Sigmoid colon (tissue), 7 donors: ENCODE data around the gene PTPRD. TPM values are rescaled to one million over a fixed set of nuclear protein-coding genes. Genes with fewer than 3 reads are reported as not detected.
"Not testable (repeated sequence)": the region's sequence is repeated elsewhere in the genome, so short reads cannot be mapped to it uniquely, and the experiment has no call there.

Experiments
- DNase-seq: peaks from one replicate; pipeline ENCODE4 v3.0.0-alpha.2; 2019
- H3K27ac ChIP-seq, 4 donors: fragments of 200-600 bp; sonication (generic); one replicate each; pipeline ENCODE4 v1.5.1; 2016 to 2019; ENCODE audit warnings: mild to moderate bottlenecking in 1 of 4
- H3K27me3 ChIP-seq, 3 donors: fragments of 200-600 bp; sonication (generic); one replicate each; pipeline ENCODE4 v1.5.1; 2019; ENCODE audit warnings: mild to moderate bottlenecking in 1 of 3
- H3K36me3 ChIP-seq, 4 donors: fragments of 200-600 bp; sonication (generic); one replicate each; pipeline ENCODE4 v1.5.1; 2016 to 2019
- H3K4me1 ChIP-seq, 4 donors: fragments of 200-600 bp; sonication (generic); one replicate each; pipeline ENCODE4 v1.5.1; 2017 to 2019
- H3K4me3 ChIP-seq, 4 donors: fragments of 200-600 bp; sonication (generic); one replicate each; pipeline ENCODE4 v1.5.1; 2017 to 2019; ENCODE audit warnings: mild to moderate bottlenecking in 2 of 4, moderate library complexity in 1 of 4
- H3K9me3 ChIP-seq, 4 donors: fragments of 200-600 bp in 3 of 4; sonication (generic) in 3 of 4; one replicate each; pipeline versions ENCODE4 v1.5.1 to v1.6.1; 2013 to 2019
- EP300 ChIP-seq, 4 donors: sonication (generic); formaldehyde crosslinking; IDR thresholded peaks; one replicate each; pipeline ENCODE4 v1.6.1; 2017; ENCODE audit warnings: antibody characterized with exemption in 4 of 4
- POLR2A ChIP-seq, 2 donors: fragments of 450-650 bp; IDR thresholded peaks; one replicate each; pipeline ENCODE4 v1.6.1; 2016; ENCODE audit warnings: antibody characterized with exemption in 2 of 2, mild to moderate bottlenecking in 2 of 2, moderate library complexity in 2 of 2
- POLR2AphosphoS5 ChIP-seq, 4 donors: sonication (generic); formaldehyde crosslinking; IDR thresholded peaks; one replicate each; pipeline ENCODE4 v1.6.1; 2017; ENCODE audit warnings: antibody characterized with exemption in 4 of 4
- WGBS, 2 donors: extraction: QIAGEN DNeasy Blood & Tissue Kit; methylation state at CpG; one replicate each; pipeline ENCODE4 v1.1.7; 2013; 5-methylcytosine and 5-hydroxymethylcytosine counted together
- intact Hi-C: fragments of 100-400 bp; cut with DNase I; formaldehyde crosslinking; loops from one replicate; pipeline ENCODE4 v1.15.1; 2023
- polyA plus RNA-seq, 3 donors: library from polyadenylated mRNA; stranded (reverse); fragments of 200-250 nt; gene quantifications; one replicate each; pipeline ENCODE4 v1.2.3, GENCODE V29; 2013
- total RNA-seq, 4 donors: library from RNA; depleted of rRNA; stranded (reverse); fragments of >200 nt; gene quantifications; one replicate each; pipeline ENCODE4 v1.1.0, GENCODE V29; 2016
- TF ChIP-seq, protein P1 (sequence below), 4 experiments: fragments of 450-650 bp in 3 of 4; fragments of 200-600 bp in 1 of 4; IDR thresholded peaks; one replicate each; pipeline ENCODE4 v1.5.1; 2016 to 2019; ENCODE audit warnings: antibody characterized with exemption in 4 of 4, mild to moderate bottlenecking in 3 of 4, moderate library complexity in 2 of 4
- donor health status: healthy with polysubstance abuse.
- donor health status: Bipolar disorder and iron deficiency.
- donor health status: healthy.

The PTPRD gene
- total and polyA plus RNA-seq, 7 donors: 1.2 to 18.3 (median 6.3) TPM

DNA sequence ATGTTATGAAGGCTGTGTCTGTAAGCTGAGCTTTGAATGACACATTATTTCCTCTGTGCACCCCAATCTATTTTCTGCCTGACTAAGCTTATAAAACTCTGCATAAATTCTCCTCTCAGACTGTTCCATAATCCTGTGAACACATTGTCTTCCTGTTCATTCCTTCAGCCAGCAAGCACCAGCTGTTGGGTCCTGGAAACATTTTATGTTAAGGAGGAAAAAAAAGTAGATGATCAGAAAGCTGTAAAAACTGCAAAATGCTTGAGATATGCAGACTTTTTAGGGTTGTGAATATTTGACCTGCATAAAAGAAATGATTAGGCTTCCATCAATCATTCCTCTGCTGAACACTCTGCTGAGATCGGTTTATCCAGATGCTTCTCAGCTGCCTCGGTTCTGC lies 1567.2 kb downstream of the PTPRD start:
- DNase-seq: no peak
- Histone ChIP-seq H3K27ac (no peak overlapping the region), H3K27me3 (no peaks in the 10 kb centered on the region), H3K36me3 (no peaks in the 10 kb centered on the region), H3K4me1 (no peaks in the 10 kb centered on the region), H3K9me3 (no peaks in the 10 kb centered on the region), H3K4me3 (no peak overlapping the region)
- intact Hi-C loops: no loop called here
- TF ChIP-seq POLR2A (IDR thresholded peaks at IDR 0.05): no peak
- TF ChIP-seq EP300 (IDR thresholded peaks at IDR 0.05): no peak
- TF ChIP-seq, protein P1, sequence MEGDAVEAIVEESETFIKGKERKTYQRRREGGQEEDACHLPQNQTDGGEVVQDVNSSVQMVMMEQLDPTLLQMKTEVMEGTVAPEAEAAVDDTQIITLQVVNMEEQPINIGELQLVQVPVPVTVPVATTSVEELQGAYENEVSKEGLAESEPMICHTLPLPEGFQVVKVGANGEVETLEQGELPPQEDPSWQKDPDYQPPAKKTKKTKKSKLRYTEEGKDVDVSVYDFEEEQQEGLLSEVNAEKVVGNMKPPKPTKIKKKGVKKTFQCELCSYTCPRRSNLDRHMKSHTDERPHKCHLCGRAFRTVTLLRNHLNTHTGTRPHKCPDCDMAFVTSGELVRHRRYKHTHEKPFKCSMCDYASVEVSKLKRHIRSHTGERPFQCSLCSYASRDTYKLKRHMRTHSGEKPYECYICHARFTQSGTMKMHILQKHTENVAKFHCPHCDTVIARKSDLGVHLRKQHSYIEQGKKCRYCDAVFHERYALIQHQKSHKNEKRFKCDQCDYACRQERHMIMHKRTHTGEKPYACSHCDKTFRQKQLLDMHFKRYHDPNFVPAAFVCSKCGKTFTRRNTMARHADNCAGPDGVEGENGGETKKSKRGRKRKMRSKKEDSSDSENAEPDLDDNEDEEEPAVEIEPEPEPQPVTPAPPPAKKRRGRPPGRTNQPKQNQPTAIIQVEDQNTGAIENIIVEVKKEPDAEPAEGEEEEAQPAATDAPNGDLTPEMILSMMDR (IDR thresholded peaks at IDR 0.05): no peak
- no peak for TF ChIP-seq POLR2AphosphoS5 (IDR thresholded peaks at IDR 0.05)
- WGBS, 2 donors: 64 to 73% methylated on average over 2 of the region's 2 CpGs

DNA sequence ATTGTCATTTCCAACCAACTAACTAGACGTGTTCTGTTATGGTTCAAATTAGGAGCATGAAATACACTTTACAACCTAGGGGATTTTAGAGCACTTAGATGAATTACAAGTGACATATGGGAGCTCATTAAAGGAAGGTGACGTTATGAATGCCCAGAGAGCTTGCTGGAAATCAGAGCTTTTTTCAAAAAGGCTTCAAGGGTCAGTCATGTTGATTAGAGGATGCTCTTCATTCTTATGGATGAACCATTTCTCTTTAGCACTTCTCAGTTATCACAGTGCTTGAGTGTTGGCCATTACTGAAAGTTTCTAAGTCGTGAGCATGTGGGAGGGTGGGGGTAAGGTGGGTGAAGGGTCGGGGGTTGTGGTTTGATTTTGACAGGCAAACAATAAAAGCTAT lies 1567.7 kb downstream of the PTPRD start:
- Histone ChIP-seq H3K9me3 (no peaks in the 10 kb centered on the region), H3K36me3 (no peaks in the 10 kb centered on the region), H3K4me1 (no peaks in the 10 kb centered on the region), H3K27me3 (no peaks in the 10 kb centered on the region), H3K27ac (no peak overlapping the region), H3K4me3 (no peak overlapping the region)
- 43 to 53% methylated on average over 4 of the region's 4 CpGs for WGBS, 2 donors
- no peak for TF ChIP-seq POLR2AphosphoS5 (IDR thresholded peaks at IDR 0.05)
- TF ChIP-seq EP300 (IDR thresholded peaks at IDR 0.05): no peak
- no peak for DNase-seq
- intact Hi-C loops: no loop called here

DNA sequence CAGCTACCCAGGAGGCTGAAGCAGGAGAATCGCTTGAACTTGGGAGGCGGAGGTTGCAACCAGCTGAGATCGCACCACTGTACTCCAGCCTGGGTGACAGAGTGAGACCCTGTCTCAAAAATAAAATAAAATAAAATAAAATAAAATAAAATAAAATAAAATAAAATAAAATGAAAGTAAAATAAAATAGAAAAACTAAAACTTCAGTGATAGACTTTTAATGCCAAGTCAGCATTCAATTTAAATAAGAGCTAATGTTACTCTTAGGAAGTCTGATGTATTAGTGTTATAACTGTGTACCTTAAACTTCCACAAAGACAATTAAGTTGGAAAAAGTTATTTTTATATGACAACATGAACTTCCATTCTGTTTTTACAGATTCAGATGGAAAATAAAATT lies 1569.0 kb downstream of the PTPRD start:
- H3K27me3 ChIP-seq, H3K4me1 ChIP-seq, intact Hi-C loops, H3K9me3 ChIP-seq, H3K36me3 ChIP-seq, H3K4me3 ChIP-seq, H3K27ac ChIP-seq, DNase-seq: not testable (repeated sequence)
- WGBS, 2 donors: 97 to 98% methylated on average over 3 of the region's 3 CpGs

DNA sequence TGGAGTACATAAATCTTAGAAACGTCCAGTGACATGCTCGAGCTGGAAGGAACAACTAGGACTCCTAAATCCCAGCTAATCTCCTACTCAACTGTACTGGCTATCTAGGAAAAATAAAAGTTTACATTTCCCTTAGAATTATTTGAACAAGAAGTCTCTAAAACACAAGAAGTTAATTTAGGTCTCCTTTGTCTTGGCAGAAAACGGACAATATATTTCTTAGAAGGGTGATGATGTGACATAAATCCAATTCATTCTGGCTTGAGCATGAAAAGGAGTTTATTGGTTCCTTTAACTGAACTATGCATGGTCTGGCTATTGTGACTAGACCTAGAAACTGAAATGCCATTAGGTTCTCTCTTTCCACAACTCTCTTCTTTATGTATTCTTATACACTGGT lies 1571.0 kb downstream of the PTPRD start:
- intact Hi-C loops: no loop called here
- H3K4me3 ChIP-seq: no peak overlapping the region
- no peak overlapping the region for H3K27ac ChIP-seq
- TF ChIP-seq EP300 (IDR thresholded peaks at IDR 0.05): no peak
- TF ChIP-seq, protein P1 (IDR thresholded peaks at IDR 0.05): no peak
- no peak for TF ChIP-seq POLR2AphosphoS5 (IDR thresholded peaks at IDR 0.05)
- TF ChIP-seq POLR2A (IDR thresholded peaks at IDR 0.05): no peak
- DNase-seq: no peak
- no peaks in the 10 kb centered on the region for H3K36me3 ChIP-seq
- H3K9me3 ChIP-seq: no peaks in the 10 kb centered on the region
- no peaks in the 10 kb centered on the region for H3K4me1 ChIP-seq
- H3K27me3 ChIP-seq: no peaks in the 10 kb centered on the region
- WGBS, 2 donors: 68 to 74% methylated on average over 3 of the region's 3 CpGs

DNA sequence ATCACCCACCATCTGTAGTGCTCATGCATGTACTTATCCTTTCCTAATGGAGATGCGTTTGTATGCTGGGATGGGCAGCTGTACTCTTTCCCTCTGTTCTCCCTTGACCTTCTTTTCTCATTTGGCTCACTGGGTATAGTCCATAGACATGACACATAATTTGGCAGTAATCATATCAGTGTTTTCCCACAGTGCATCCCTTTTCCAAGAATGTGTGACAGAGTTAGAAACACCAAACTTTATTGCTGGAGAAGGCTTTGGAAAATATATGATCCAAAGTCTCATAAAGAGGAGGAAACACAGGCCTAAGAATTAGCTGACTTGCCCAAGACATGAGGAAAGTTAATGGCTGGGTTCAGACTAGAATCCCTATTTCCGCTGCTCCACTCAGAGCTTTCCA lies 1579.8 kb downstream of the PTPRD start:
- no peaks in the 10 kb centered on the region for H3K9me3 ChIP-seq
- TF ChIP-seq EP300 (IDR thresholded peaks at IDR 0.05) (no peak), POLR2AphosphoS5 (IDR thresholded peaks at IDR 0.05) (no peak), POLR2A (IDR thresholded peaks at IDR 0.05) (no peak)
- TF ChIP-seq, protein P1 (IDR thresholded peaks at IDR 0.05): no peak
- no peaks in the 10 kb centered on the region for H3K36me3 ChIP-seq
- no peaks in the 10 kb centered on the region for H3K27me3 ChIP-seq
- H3K4me3 ChIP-seq: no peak overlapping the region
- WGBS, 2 donors: 72 to 87% methylated on average over 2 of the region's 2 CpGs
- no peaks in the 10 kb centered on the region for H3K4me1 ChIP-seq
- intact Hi-C loops: no loop called here
- no peak for DNase-seq
- H3K27ac ChIP-seq: no peak overlapping the region

DNA sequence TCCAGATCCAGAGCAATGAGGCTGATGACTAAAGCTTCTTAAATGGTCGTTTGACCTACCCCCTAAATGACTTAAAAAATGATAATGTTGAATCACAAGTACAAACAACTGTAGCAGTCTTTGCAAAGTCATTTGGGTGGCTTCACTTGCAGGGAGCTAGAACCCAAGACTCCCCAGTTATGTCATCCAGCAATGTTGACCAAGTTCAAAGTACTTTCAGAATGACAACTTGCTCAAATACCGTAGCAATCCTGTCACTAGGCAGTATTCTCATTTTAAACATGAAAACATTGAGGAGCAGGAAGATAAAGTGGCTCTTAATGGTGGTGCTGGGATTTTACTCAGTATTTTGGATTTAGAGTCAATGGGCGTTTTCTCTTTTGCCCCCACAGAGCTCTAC lies 1596.2 kb downstream of the PTPRD start:
- no peaks in the 10 kb centered on the region for H3K4me1 ChIP-seq
- no peak for DNase-seq
- 50 to 68% methylated on average over 3 of the region's 3 CpGs for WGBS, 2 donors
- intact Hi-C loops: no loop called here
- no peaks in the 10 kb centered on the region for H3K36me3 ChIP-seq
- no peaks in the 10 kb centered on the region for H3K9me3 ChIP-seq
- no peaks in the 10 kb centered on the region for H3K27me3 ChIP-seq
- no peak overlapping the region for H3K27ac ChIP-seq
- TF ChIP-seq, protein P1 (IDR thresholded peaks at IDR 0.05): no peak
- no peak for TF ChIP-seq POLR2AphosphoS5 (IDR thresholded peaks at IDR 0.05)
- TF ChIP-seq EP300 (IDR thresholded peaks at IDR 0.05): no peak
- no peak for TF ChIP-seq POLR2A (IDR thresholded peaks at IDR 0.05)
- no peak overlapping the region for H3K4me3 ChIP-seq
